ENCODE data around the gene PKHD1. TPM values are rescaled to one million over a fixed set of nuclear protein-coding genes. Genes with fewer than 3 reads are reported as not detected.
A peak's percentile ranks its signal among the peaks of the same experiment; 100 is the strongest.
"Not testable (repeated sequence)": the region's sequence is repeated elsewhere in the genome, so short reads cannot be mapped to it uniquely, and the experiment has no call there.

Gene PKHD1
- total RNA-seq, 1 donor: not detected

DNA sequence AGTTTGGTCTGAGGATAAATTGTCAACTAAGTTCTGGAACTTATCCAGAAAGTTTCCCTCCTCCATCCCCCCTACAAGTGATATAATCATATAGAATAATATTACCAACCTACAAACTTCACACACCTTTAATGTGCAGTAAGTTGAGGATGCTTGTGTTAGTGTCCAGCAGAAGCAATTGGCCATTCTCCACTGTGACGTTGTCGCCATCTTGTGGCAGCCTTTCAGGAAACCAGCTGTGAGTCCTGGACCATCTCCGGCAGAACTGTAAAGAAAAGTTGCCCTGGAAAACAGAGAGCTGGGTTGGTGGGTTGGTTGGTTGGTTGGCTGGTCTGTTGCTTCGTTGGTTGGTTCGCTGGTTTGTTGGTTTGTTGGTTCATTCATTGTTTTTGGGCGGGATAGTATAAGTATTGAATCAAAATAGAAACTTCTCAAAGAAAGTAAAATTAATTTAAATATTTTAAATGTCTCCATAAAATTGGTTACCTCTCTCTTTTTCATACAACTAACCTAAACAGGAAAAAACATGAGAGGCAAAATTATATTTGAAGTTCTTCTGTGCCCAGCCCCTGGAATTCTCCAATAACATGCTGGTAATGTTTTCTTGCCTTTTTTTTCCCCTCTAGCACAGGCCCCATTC is 127.5 kb downstream of the PKHD1 start:
- TF ChIP-seq, protein P1, sequence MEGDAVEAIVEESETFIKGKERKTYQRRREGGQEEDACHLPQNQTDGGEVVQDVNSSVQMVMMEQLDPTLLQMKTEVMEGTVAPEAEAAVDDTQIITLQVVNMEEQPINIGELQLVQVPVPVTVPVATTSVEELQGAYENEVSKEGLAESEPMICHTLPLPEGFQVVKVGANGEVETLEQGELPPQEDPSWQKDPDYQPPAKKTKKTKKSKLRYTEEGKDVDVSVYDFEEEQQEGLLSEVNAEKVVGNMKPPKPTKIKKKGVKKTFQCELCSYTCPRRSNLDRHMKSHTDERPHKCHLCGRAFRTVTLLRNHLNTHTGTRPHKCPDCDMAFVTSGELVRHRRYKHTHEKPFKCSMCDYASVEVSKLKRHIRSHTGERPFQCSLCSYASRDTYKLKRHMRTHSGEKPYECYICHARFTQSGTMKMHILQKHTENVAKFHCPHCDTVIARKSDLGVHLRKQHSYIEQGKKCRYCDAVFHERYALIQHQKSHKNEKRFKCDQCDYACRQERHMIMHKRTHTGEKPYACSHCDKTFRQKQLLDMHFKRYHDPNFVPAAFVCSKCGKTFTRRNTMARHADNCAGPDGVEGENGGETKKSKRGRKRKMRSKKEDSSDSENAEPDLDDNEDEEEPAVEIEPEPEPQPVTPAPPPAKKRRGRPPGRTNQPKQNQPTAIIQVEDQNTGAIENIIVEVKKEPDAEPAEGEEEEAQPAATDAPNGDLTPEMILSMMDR (IDR thresholded peaks at IDR 0.05; ENCODE audit: insufficient read depth, low read length): peak; percentile 72
- peak; percentile 67 for DNase-seq (ENCODE audit: low read depth)
- H3K4me3 ChIP-seq (ENCODE audit: low read depth, low read length): no peak overlapping the region

DNA sequence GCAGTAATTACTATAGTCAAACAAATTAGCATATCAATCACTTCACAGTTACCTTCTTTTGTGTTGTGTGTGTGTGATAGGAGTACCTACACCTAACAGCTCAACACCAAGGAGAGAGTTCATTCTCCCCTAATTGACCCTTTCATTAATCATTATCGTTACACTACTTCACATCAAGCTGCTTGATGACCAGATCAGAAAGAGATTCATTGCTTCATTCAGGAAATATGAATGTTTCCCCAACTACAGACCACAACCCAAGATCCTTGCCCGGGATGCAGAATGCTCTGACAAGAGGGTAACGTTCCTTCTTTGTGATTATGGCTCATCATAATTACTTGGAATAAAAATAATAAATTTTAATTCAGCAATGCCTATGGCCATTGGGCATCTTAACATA is 132.7 kb downstream of the PKHD1 start:
- TF ChIP-seq, protein P1 (IDR thresholded peaks at IDR 0.05; ENCODE audit: insufficient read depth, low read length): no peak
- H3K4me3 ChIP-seq (ENCODE audit: low read depth, low read length): no peak overlapping the region
- DNase-seq (ENCODE audit: low read depth): no peak

DNA sequence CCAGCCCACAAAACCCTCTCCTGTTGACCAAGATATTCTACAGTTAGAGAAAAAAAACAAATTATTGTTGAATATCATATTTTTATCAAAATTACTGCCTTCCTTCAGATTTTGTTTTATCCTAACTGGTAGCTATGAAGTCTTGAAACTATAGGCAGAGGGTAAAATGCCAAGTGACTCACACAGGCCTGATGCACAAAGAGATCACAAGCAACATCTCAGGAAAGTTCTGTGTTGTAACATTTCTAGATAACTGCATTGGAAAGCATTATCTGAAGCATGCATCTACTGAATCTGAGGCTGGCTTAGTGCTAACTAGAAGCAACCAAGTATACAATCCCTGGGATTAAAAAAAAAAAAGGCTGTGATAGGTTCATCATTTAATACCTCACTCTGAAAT is 134.2 kb downstream of the PKHD1 start:
- TF ChIP-seq, protein P1 (IDR thresholded peaks at IDR 0.05; ENCODE audit: insufficient read depth, low read length): no peak
- DNase-seq (ENCODE audit: low read depth): no peak
- no peak overlapping the region for H3K4me3 ChIP-seq (ENCODE audit: low read depth, low read length)

DNA sequence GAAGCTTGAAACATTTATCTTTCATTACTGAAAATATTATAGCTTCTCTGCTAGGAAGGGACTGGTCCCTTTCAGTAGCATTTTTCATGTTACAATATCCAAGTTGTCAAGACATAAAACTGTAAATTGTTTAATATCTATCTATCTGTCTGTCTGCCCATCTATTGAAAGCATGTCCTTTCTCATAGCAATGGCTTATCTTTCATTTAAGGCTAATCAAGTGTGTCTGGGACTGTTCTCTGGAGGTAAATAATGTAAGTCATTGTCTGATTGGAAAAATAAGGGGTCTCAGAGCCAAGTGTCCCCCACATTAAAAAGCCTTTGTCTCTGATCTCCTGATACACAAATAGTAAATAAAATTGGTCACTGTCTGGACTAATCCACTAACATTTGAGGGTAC is 135.5 kb downstream of the PKHD1 start:
- TF ChIP-seq, protein P1 (IDR thresholded peaks at IDR 0.05; ENCODE audit: insufficient read depth, low read length): no peak
- no peak for DNase-seq (ENCODE audit: low read depth)
- no peak overlapping the region for H3K4me3 ChIP-seq (ENCODE audit: low read depth, low read length)

DNA sequence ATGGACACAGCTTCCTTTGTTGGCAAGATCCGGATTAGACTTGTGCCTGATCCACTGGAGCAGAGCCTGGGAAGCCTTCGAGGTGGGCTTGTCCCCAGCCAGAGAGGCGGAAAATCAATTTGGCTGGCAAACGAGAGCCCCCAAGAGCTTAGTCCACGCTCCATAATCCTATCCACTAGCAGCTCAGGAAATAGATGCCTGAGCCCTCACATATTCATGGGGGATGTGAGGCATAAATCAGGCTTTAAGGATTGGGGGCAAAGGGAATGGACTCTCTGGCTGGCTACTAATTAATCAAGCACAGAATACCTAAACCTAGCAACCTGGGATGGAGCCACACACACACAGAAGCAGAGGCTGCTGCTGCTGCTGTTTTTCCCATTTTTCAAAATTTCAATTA is 137.9 kb downstream of the PKHD1 start:
- TF ChIP-seq, protein P1 (IDR thresholded peaks at IDR 0.05; ENCODE audit: insufficient read depth, low read length): no peak
- H3K4me3 ChIP-seq (ENCODE audit: low read depth, low read length): no peak overlapping the region
- no peak for DNase-seq (ENCODE audit: low read depth)

DNA sequence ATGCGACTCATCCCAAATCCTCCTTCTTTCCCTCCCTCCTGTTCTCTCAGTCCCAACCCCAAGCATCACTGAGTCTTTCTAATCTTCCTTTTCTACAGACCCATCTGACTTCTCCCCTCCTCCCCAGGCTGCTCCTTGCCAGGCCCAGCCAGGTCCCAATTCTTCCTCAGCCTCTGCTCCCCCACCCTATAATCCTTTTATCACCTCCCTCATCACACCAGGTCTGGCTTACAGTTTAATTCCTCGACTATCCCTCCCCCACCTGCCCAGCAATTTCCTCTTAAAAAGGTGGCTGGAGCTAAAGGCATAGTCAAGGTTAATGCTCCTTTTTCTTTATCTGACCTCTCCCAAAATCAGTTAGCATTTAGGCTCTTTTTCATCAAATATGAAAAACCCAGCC is 147.7 kb downstream of the PKHD1 start:
- not testable (repeated sequence) for H3K4me3 ChIP-seq (ENCODE audit: low read depth, low read length); DNase-seq (ENCODE audit: low read depth)

DNA sequence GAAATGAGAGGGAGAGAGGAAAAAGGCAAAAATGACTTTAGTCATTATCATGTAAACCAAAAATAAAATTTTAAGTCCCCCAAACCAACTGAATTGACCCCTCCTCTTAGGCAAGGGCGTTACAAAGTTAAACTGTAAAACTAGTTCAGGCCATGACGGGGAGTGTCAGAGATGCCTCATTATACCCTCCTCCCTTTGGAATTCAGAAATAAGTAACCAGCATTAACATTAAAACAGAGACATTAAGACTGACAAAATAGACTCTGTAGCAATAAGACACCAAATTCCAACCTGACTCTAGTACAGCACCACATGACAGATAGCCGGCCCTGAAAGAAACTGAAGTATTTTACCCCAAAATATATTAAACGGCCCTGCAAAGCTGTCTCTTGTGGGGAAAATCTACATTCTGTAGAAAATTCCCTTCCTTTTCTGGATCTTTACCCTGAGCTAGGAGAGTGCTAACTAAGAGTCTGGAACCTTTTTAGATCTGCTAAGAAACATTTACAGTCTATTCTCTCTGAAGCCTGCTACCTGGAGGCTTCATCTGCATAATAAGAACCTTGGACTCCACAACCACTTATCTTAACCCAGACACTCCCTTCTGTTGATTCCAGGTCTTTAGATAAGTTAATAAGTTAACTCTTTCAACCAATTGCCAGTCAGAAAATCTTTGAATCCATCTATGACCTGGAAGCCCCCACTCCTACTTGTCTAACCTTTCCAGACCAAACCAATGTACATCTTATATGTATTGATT is 150.7 kb downstream of the PKHD1 start:
- TF ChIP-seq, protein P1 (IDR thresholded peaks at IDR 0.05; ENCODE audit: insufficient read depth, low read length): no peak
- no peak for DNase-seq (ENCODE audit: low read depth)
- H3K4me3 ChIP-seq (ENCODE audit: low read depth, low read length): no peak overlapping the region

Data from fibroblast of the aortic adventitia (primary cell).